Esophagus squamous epithelium (tissue), 4 donors: Measurements from ENCODE around the gene DCP1B.

ENCODE experiments used
- POLR2A ChIP-seq, 4 donors: fragments of 450-650 bp; IDR thresholded peaks; one replicate each; pipeline ENCODE4 v1.6.1; 2017; ENCODE audit warnings: antibody characterized with exemption in 4 of 4, mild to moderate bottlenecking in 4 of 4, moderate library complexity in 3 of 4
- TF ChIP-seq, protein P1 (sequence below), 6 experiments: fragments of 450-650 bp in 4 of 6; fragments of 200-600 bp in 2 of 6; sonication (generic) in 2 of 6; IDR thresholded peaks; one replicate each; pipeline ENCODE4 v1.5.1; 2016 to 2019; ENCODE audit warnings: antibody characterized with exemption in 6 of 6, mild to moderate bottlenecking in 4 of 6, moderate library complexity in 4 of 6

DNA sequence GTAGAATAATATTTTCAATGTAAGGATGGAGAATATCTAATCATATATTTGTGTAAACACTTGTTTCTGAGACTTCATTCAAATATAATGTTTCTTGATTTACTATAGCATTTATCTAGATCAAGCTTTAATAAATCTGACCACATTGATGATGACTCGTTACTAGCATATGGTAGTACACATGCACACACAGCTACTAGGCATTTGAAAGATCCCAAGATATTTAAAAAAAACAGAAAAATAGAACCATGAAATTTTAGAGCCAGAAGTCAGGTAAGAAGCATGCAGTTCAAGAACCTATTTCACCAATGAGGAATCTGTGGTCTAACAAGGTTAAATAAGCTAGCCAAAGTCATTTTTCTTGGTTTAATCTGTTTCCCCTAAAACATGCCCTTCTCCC, 32.0 kb downstream of the DCP1B start:
- TF ChIP-seq, protein P1, sequence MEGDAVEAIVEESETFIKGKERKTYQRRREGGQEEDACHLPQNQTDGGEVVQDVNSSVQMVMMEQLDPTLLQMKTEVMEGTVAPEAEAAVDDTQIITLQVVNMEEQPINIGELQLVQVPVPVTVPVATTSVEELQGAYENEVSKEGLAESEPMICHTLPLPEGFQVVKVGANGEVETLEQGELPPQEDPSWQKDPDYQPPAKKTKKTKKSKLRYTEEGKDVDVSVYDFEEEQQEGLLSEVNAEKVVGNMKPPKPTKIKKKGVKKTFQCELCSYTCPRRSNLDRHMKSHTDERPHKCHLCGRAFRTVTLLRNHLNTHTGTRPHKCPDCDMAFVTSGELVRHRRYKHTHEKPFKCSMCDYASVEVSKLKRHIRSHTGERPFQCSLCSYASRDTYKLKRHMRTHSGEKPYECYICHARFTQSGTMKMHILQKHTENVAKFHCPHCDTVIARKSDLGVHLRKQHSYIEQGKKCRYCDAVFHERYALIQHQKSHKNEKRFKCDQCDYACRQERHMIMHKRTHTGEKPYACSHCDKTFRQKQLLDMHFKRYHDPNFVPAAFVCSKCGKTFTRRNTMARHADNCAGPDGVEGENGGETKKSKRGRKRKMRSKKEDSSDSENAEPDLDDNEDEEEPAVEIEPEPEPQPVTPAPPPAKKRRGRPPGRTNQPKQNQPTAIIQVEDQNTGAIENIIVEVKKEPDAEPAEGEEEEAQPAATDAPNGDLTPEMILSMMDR (IDR thresholded peaks at IDR 0.05) = no peak
- no peak for TF ChIP-seq POLR2A (IDR thresholded peaks at IDR 0.05)
